Stimulated activated CD4-positive, alpha-beta T cell treated with anti-CD3 and anti-CD28 coated beads, Interleukin-2, amount 100 ng/mL, for 24 hours (primary cell): Measurements from ENCODE around the gene HOXD3.

Experiments used
- DNase-seq, 2 donors: peaks; one replicate each; pipeline ENCODE4 v3.0.0-alpha.2; 2020

HOXD3 gene

GRCh38 chr2:176122052-176122682, 34.9 kb upstream of the HOXD3 start:
- DNase-seq, result no peak

DNA sequence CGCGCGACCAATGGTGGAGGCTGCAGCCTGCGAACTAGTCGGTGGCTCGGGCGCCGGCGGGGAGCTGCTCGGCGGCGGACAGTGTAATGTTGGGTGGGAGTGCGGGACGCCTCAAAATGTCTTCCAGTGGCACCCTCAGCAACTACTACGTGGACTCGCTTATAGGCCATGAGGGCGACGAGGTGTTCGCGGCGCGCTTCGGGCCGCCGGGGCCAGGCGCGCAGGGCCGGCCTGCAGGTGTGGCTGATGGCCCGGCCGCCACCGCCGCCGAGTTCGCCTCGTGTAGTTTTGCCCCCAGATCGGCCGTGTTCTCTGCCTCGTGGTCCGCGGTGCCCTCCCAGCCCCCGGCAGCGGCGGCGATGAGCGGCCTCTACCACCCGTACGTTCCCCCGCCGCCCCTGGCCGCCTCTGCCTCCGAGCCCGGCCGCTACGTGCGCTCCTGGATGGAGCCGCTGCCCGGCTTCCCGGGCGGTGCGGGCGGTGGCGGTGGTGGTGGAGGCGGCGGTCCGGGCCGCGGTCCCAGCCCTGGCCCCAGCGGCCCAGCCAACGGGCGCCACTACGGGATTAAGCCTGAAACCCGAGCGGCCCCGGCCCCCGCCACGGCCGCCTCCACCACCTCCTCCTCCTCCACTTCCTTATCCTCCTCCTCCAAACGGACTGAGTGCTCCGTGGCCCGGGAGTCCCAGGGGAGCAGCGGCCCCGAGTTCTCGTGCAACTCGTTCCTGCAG, 34.3 kb upstream of the HOXD3 start, which contains the start of gene HOXD9:
TSS of gene HOXD9 (plus strand) at position 37 of the 728 bp plus-strand sequence. CDS start at position 87, 50 bp downstream.
- peak in 1 of 2 donors; percentile 34 for DNase-seq

GRCh38 chr2:176123411-176124109, 33.5 kb upstream of the HOXD3 start:
- DNase-seq, result no peak

GRCh38 chr2:176124110-176124946, 32.8 kb upstream of the HOXD3 start:
- DNase-seq, result no peak

DNA sequence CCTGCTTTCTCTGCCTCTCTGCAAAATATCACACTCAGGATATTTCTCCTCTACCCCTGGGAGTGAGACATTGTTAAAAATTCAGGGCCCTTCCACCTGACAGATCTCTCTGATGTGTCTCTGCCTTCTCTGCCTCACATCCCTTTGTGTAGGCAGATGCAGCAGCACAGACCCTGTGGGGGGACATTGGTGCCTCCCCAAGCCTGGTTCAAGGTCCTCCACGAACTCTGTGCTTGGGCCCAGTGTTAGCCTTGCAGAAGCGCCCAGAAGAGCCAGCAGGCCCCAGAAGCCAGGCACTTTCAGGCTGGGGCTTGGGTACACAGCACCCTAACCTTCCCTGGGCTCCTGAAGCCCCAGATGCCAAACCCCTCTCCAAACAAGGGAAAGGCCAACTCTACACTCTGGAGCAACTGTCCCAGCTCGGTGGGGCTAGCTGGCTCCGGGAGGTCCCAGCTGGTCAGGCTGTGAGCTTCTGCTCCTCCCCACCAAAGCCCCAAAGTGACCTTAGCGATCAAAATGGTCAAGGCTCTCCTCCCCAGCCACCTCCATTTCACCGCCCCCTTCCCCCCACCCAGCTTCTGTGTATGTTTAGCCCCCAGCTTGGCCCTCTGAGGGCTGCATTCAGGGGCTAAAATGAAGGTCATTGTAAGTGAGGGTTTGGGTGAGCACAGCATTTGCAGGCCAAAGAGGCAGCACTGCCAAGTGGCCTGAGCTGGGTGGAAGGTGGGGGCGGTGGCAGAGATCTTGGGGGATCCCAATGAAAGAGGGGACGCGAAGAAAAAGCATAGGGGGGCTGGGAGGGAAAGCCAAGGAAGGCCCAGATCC, 31.9 kb upstream of the HOXD3 start:
- no peak for DNase-seq

GRCh38 chr2:176125772-176126054, 31.4 kb upstream of the HOXD3 start:
- no peak for DNase-seq

- DNase-seq, result peak; percentile 77 to 80
Observed at GRCh38 chr2:176126929-176127773, 30.0 kb upstream of the HOXD3 start.

DNA sequence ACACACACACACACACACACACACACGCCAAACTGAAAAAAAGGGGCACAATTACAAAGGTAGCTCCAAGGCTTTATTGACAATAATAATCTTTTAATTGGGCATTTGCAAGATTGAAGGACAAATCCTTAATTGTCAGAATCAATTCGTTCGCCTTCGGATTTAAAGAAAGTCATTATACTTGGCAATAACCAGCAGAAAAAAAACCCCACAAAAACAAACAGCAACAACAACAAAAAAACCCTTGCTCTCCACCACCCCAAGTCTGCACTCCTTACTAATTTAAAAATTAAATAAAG, 29.4 kb upstream of the HOXD3 start:
- no peak for DNase-seq

- no peak for DNase-seq
Observed at GRCh38 chr2:176128172-176128981, 28.7 kb upstream of the HOXD3 start.

DNA sequence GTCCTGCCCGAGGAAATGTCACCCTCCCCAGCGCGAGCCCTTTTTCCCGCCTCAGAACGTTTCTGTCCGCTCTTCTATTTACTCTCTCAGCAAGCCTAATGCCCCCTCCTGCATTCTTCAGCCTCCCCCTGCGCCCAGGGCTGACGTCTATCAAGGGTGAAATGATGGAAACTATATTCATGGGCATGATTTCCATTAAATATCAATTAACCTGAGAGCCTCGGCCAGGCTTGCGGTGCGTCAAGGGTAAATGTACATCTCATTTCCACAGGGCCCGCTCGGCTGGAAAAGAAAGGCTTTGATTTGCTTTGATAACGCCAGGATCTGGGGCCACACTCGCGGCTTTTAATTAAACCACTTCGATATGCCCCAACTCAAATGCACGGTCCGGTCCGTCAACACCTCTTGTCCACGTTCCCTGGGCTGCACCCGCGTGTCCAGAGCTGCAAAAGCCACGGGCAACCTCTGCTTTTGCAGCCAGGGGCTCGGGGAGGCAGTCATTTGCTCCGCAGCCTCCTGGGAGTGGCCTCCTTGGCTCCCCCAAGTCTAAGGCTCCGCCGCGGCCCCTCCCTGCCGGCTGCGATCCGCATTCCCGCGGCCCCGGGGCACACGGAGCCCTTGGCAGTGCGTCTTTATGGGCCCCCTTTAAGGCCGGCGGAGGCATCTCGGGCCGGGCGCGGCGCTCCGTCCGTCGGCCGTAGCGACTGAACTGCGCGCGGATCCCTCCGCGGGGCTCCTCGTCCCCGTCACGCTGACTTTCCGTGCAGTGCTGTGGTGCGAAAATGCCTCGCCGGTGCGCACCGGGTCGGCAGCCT, 27.9 kb upstream of the HOXD3 start, which contains the start of gene HOXD8:
TSS of gene HOXD8 (plus strand) at position 724 of the 815 bp plus-strand sequence. CDS start 662 bp downstream, outside the sequence.
- DNase-seq, result peak in 1 of 2 donors; percentile 21

DNA sequence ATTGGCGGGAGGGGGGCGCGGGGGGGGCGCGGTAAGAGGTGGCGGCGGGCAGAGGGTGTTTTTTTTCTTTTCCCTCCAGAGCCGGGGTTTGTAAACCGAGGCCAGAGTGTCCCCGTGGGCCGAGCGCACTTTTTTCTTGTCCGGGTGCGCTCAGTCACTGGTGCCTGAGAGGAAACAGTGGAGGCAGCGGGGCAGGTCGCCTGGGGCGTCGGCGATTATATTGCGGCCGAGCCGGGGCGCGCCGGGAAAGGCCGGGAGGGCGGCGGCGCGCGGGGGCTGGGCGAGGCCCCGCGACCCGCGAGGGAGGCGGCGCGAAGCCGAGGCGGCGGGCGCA, 27.3 kb upstream of the HOXD3 start:
- no peak for DNase-seq

GRCh38 chr2:176130147-176130956, 26.8 kb upstream of the HOXD3 start:
- DNase-seq, result peak in 1 of 2 donors; percentile 38

DNA sequence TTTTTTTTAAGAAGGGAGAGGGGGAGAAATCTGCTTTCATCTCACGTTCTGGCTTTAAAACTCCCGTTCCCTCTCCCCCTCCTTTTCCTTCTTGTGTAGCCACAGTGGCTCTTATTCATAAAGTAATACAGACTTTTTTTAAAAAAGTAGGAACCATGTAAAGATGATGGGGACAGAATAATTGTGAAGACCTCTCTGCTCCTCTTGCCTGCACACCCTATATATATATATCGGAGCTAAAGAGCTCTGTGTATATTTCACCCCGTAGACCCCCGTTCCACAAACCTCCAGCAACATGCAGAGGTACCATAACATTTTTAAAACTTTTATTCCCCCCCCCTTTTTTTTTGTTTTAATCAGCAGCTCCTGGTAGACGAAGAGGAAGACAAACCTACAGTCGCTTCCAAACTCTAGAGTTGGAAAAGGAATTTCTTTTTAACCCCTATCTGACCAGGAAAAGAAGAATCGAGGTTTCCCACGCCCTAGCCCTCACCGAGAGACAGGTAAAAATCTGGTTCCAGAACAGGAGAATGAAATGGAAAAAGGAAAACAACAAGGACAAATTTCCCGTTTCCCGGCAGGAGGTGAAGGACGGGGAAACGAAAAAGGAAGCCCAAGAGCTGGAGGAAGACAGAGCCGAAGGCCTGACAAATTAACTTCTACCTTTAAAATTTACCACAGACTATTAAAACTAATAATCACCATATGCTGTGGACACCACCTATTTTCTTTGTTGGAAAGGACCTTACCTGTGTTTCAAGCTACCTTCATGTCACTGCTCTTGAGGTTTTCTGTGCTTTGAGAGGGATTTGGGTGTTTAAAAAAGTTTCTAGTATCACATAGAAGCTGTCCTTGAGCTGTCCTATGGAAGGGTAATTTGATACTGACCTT, 25.9 kb upstream of the HOXD3 start:
- DNase-seq, result no peak

GRCh38 chr2:176131848-176132158, 25.3 kb upstream of the HOXD3 start:
- no peak for DNase-seq

GRCh38 chr2:176132205-176133171, 24.6 kb upstream of the HOXD3 start:
- no peak for DNase-seq

DNA sequence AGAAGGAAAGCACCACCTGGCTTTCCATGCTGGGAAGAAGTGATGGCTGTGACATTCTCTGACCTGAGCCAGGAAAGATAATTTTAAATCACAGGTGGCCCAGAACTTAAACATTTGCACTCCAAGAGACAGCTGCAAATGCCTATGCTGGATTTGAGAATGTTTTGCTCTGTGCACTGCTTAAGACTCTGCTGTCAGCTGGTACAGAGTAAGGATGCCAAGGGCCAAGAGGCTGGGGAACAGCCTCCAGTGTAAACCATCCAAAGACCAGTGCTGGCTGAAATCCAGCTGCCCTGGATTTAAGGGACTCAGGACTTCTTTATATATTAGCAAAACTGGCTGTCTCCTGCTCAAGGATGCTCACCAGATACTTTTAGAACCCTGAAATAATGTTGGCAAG, 23.7 kb upstream of the HOXD3 start:
- DNase-seq, result no peak

DNA sequence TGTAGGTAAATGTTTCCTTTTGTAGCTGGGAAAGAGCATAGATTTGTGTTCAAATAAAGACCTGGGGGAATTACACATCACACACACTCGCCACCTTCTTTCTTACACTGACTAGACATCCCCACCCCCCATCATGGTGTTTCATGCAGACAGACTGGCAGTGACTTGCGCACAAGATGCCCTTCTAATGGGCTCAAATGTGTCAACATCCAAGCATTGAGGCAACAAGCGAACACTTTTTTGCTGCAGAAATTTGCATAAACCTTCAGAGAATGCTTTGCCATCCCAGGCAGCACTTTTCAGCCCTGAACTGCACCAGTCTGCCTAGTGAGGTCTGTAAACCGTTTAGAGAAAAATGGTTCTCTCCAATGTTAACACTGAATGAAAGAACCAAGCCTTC, 23.1 kb upstream of the HOXD3 start:
- DNase-seq, result no peak
